Measurements from ENCODE around the gene PGAM1. TPM values are rescaled to one million over a fixed set of nuclear protein-coding genes. Genes with fewer than 3 reads are reported as not detected.
"Not testable (repeated sequence)": the region's sequence is repeated elsewhere in the genome, so short reads cannot be mapped to it uniquely, and the experiment has no call there.

The PGAM1 gene
- total RNA-seq, 4 donors from 2014 or later: 310 to 700 (median 514) TPM

- intact Hi-C loops (cut with DNase I): loop anchor here (10.0 kb wide), 1 partner anchor 87 kb away; no protein-coding TSS in a partner anchor
- H3K27me3 ChIP-seq: no peaks in the 10 kb centered on the region
- no peak overlapping the region for H3K4me3 ChIP-seq
- peaks cover 0 to 40% (median 5%) of the 10 kb centered on the region in 3 donors for H3K4me1 ChIP-seq
- H3K36me3 ChIP-seq: peaks cover 39 to 100% (median 47%) of the 10 kb centered on the region in 3 donors
- WGBS, 2 donors: 50 to 56% methylated on average over 3 of the region's 3 CpGs
- no peak for DNase-seq
- peak overlapping the region in 2 of 4 donors; percentile 2 to 7 for H3K27ac ChIP-seq
- no peaks in the 10 kb centered on the region for H3K9me3 ChIP-seq
- TF ChIP-seq POLR2A (IDR thresholded peaks at IDR 0.05) (no peak), CTCF (IDR thresholded peaks at IDR 0.05) (no peak)
Measured at GRCh38 chr10:97468162-97468561, 42.2 kb downstream of the PGAM1 start.

DNA sequence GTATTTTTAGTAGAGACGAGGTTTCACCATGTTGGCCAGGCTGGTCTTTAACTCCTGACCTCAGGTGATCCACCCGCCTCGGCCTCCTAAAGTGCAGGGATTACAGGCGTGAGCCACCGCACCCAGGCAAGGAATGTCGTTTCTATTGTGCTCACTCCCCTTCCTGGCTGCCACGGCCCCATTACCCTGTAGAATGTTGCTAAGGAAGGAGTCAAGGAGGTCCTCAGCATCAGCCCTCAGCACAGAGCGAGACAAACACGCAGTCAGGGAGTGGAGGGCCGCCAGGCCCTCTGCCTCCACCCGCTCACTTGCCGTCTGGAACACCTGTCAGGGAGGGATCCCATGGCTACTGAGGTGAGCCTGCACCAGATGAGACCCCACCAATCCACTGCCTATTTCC, 42.8 kb downstream of the PGAM1 start:
- 70 to 87% methylated on average over 5 to 10 of the region's 12 CpGs for WGBS, 2 donors
- intact Hi-C loops (cut with DNase I): loop anchor here (10.0 kb wide), 1 partner anchor 86 kb away; no protein-coding TSS in a partner anchor
- not testable (repeated sequence) for H3K27me3 ChIP-seq, DNase-seq, H3K4me3 ChIP-seq, H3K9me3 ChIP-seq
- H3K27ac ChIP-seq: peak overlapping the region in 3 of 4 donors; percentile 7 to 38 (median 17)
- H3K4me1 ChIP-seq: peaks cover 0 to 35% (median 5%) of the 10 kb centered on the region in 3 donors
- H3K36me3 ChIP-seq: peaks cover 39 to 100% (median 47%) of the 10 kb centered on the region in 3 donors

DNA sequence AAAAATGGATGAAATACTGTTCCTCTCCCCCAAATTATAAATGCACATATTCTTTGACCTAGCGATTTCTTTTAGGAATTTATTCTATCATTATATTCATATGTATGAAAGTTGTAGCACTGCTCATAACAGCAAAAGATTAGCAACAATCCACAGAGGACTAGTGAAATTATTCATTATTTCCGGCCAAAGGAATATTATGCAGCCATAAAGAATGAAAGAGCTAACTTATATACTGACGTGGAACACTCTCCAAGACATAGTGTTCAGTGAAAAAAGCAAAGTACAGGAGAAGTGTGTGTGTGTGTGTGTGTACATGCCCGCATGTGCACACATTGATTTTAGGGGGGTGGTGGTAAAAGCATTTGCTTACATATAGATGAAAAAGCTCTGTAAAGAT, 48.9 kb downstream of the PGAM1 start:
- H3K27me3 ChIP-seq: no peaks in the 10 kb centered on the region
- no peaks in the 10 kb centered on the region for H3K9me3 ChIP-seq
- peaks cover 8 to 100% (median 54%) of the 10 kb centered on the region in 3 donors for H3K36me3 ChIP-seq
- H3K4me3 ChIP-seq: no peak overlapping the region
- TF ChIP-seq CTCF (IDR thresholded peaks at IDR 0.05) (no peak), POLR2A (IDR thresholded peaks at IDR 0.05) (no peak)
- DNase-seq: no peak
- 97 to 98% methylated on average over 4 of the region's 4 CpGs for WGBS, 2 donors
- no peak overlapping the region for H3K27ac ChIP-seq
- intact Hi-C loops (cut with DNase I): no loop called here
- peaks cover 0 to 20% (median 2%) of the 10 kb centered on the region in 3 donors for H3K4me1 ChIP-seq

DNA sequence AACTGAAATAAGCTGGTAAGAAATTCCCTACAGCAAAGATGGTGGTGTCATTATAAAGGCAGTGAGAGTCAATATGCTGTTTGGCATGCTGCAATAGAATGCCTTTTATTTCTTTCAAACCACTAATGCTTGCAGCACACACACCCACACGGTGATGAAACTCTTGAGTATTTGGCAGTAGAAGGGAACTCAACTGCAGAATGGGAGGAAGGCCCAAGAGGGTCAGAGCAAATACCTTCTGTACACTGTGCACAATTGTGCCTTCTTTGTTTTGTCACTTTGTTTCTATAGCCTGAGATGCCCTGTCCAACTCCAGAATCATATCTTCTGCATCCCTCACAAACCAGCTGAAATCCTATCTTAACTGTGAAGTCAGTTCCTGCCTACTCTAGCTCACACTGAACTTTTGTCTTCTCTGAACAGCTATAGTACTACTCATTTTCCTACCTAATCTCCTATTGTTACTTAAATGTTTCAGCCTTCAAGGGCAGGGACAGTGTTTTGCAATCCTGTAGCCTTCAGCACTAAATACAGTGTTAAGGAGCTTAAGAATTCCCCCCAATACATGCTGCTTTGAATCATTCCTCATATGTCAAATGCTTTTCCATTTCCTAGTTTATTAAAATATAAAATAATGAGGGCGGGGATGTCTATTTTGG, 50.1 kb downstream of the PGAM1 start:
- no peak for DNase-seq
- no peak overlapping the region for H3K27ac ChIP-seq
- no peaks in the 10 kb centered on the region for H3K9me3 ChIP-seq
- intact Hi-C loops (cut with DNase I): no loop called here
- TF ChIP-seq CTCF (IDR thresholded peaks at IDR 0.05) (no peak), POLR2A (IDR thresholded peaks at IDR 0.05) (no peak)
- H3K27me3 ChIP-seq: no peaks in the 10 kb centered on the region
- peaks cover 9 to 100% (median 55%) of the 10 kb centered on the region in 3 donors for H3K36me3 ChIP-seq
- H3K4me1 ChIP-seq: peaks cover 0 to 32% (median 2%) of the 10 kb centered on the region in 3 donors
- no peak overlapping the region for H3K4me3 ChIP-seq
- 67 to 72% methylated on average over 2 of the region's 2 CpGs for WGBS, 2 donors

- DNase-seq; H3K9me3 ChIP-seq; H3K27ac ChIP-seq; intact Hi-C loops (cut with DNase I); H3K4me3 ChIP-seq; H3K27me3 ChIP-seq: not testable (repeated sequence)
- H3K4me1 ChIP-seq: peaks cover 0 to 59% (median 10%) of the 10 kb centered on the region in 3 donors
- WGBS, 2 donors: 80% methylated on average over 3 to 4 of the region's 4 CpGs
- H3K36me3 ChIP-seq: peaks cover 9 to 97% (median 45%) of the 10 kb centered on the region in 3 donors
Measured at GRCh38 chr10:97479410-97479809, 53.4 kb downstream of the PGAM1 start.

DNA sequence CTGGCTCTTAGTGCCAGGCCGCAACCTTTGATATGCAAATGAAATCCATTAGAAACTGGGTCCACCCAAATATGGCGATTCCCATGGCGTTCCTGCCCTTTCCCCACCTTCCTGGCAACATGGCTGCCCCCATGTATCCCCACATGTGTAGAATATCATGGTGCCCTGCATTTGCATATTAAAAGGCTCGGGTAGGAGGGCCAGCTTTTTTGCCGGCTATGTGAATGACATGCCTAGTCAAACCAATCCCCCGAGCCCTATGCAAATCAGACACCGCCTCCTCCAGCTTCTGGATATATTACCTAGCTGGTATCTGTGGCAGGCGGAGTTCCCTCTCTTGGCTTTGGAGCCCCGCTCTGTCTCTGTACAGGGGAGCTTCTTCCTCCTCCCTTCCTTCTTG, 53.9 kb downstream of the PGAM1 start:
- H3K9me3 ChIP-seq: no peaks in the 10 kb centered on the region
- DNase-seq: no peak
- no peak overlapping the region for H3K4me3 ChIP-seq
- peaks cover 9 to 97% (median 44%) of the 10 kb centered on the region in 3 donors for H3K36me3 ChIP-seq
- H3K27me3 ChIP-seq: no peaks in the 10 kb centered on the region
- no peak overlapping the region for H3K27ac ChIP-seq
- WGBS, 2 donors: 74 to 77% methylated on average over 9 of the region's 9 CpGs
- H3K4me1 ChIP-seq: peaks cover 0 to 59% (median 10%) of the 10 kb centered on the region in 3 donors
- intact Hi-C loops (cut with DNase I): no loop called here
- TF ChIP-seq POLR2A (IDR thresholded peaks at IDR 0.05) (no peak), CTCF (IDR thresholded peaks at IDR 0.05) (no peak)
